DMS153 treated with DMSO at 0.1 percent for 48 hours (cell line): ENCODE results near the gene TNS1.
"Not testable (repeated sequence)": the region's sequence is repeated elsewhere in the genome, so short reads cannot be mapped to it uniquely, and the experiment has no call there.

Source experiments
- DNase-seq: peaks from one replicate; lab custom pipeline; 2025; ENCODE audit not compliant: unreplicated experiment; lab: John Stamatoyannopoulos, UW

TNS1 gene

DNA sequence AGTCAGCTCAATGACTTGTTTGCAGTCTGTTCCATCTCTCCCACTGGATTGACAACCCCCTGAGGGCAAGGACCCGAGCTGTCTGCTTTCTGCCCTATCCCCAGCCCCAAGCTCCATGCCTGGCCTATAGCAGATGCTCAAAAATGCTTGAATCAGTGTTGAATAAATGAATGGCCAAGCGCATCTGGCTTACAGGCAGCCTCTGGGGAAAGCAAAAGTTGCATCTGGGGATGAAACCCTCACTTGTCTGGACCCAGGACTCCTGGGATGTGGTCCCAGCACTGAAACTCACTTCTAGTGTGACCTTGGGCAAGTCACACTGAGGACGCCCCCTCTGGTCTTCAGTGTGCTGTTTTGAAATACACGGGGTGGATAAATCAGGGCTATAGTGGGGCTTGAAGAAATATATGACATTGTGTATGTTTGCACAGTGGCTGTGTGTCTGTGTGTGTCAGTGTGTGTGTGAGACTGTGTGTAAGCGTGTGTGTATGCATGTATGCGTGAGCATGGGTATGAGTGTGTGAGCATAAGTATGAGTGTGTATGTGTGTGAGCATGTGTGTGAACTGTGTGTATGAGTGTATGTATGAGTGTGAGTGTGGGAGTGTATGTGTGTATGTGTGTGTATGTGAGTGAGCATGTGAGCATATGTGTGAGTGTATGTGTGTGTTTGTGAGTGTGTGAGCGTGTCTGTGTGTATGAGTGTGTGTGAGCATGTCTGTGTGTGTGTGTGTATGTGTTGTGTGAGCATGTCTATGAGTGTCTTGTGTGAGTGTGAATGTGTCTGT is 27.8 kb upstream of the TNS1 start:
- no peak for DNase-seq

DNA sequence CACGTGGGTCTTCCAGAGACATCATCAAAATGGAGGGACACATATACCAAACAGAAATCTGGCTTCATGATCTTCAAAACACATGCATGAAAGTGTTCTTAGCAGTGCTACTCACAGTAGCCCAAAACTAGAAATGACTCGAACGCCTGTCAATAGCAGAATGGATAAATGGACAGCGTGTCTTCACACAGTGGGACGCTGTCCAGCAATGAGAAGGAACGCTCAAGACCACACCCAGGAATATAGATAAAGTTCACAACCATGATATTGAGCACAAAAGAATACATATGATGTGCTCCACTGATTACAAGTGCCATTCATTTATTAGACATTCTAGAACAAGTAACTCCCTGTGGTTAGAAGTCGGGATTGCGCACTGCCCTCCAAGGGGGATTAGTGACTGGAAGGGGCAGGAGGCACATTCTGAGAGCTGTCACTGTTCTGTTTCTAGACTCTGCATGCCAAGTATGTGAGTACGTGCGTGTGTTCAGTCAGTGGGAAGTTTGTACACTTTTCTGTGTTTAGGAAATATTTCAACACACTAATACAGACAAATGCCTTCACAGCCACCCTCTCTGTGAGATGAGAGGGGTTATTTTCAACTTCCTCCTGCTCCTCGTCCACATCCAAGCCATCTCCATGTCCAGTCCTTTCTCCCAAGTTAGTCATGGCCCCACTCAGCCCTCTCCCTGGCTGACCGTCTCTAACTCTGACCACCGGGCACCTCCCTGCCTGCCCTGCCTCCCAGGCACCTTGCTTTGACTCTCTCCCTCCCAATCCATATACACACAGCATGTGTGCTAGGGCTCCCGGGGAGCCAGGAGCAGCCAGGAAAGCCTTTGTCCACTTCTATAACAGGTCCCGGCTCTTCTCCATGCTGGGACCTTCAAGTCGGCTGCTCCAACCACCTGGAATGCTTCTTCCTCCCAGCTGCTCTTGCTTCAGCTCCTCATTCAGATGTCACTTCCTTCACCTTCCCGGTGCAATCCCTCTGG is 26.9 kb upstream of the TNS1 start:
- DNase-seq = no peak

DNA sequence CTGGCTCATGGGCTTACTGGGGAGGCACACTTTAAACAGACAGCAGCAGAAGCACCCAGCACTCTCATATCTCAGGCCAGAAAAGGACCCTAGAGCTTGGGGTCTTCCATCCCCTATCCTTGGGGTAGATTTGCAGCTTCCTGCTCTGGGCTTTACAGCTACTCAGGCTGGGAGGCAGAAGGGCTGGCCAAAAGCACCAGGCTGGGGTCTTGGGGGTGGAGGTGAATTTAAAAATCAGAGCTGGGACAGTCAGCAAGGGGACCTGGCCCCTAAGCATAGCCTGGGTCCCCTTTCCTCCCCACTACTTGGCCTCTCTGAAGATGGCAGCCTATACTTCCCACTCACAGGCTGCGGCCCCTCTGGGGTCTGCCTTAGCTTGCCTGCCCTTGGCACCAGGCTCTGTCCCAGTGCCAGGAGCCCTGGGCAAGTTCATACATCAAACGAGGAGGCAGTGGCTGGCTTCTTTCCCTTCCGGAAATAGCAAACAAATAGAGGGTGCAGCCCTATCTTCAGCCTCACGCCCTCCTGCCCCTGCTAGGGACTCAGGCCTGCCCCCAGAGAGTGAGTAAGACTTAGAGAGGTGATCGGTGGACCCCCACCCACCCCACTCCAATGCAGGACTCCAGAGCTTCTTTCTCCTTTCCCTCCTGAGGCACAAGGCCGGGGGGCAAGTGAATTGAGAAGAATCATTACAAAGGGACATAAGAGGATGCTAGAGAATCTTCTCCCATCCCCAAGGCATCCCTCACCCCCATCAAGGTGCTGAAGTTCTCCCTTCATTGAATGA is 26.0 kb upstream of the TNS1 start:
- DNase-seq = no peak

DNA sequence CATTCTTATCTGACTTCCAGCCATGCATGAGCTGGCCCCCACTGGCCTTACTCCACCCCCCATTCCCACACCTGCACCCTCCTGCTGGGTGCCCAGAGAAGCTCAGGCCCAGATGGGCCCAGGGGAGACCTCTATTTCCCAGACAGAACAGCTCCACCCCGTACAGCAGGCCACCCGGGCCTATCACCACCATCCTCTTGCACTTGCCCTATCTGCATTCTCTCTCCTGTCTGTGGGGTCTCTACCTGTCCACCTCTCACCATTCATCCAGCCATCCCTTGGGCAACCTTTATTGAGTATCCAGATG is 25.3 kb upstream of the TNS1 start:
- no peak for DNase-seq

DNA sequence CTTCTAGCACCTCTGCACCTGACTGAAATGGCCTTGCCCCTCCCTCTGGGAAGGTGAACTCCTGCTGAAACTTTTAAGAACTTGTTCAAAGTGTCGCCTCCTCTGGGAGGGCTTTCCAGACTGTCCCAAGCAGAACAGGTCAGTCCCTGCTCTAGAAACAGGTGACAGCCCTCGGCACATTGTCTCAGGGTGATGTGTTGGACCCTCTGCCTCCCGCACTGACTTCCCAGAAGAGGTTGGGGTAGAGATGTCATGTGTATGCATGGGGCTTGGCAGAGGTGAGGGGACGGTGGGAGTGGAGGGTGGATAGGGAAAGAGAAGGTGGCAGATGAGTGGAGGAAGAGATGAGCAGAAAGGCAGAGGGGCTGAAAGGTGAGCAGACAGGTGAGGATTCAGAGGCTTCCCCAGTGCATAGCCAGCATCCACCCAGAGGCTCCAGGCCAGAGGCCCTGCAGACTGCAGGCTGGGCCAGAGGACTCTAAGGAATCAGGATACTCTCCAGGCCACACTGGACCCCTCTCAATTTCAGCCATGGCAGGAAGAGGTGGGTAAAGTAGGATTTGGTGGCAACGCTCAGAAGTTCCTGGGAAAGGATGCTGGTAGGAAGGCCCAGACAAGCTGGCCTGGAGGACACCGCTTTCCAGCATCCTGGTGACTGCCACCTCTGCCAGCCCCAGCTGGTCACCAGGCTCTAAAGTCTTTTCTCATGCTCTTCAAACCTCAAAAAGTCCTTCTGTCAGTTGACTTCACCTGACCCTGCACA is 24.8 kb upstream of the TNS1 start:
- no peak for DNase-seq

DNA sequence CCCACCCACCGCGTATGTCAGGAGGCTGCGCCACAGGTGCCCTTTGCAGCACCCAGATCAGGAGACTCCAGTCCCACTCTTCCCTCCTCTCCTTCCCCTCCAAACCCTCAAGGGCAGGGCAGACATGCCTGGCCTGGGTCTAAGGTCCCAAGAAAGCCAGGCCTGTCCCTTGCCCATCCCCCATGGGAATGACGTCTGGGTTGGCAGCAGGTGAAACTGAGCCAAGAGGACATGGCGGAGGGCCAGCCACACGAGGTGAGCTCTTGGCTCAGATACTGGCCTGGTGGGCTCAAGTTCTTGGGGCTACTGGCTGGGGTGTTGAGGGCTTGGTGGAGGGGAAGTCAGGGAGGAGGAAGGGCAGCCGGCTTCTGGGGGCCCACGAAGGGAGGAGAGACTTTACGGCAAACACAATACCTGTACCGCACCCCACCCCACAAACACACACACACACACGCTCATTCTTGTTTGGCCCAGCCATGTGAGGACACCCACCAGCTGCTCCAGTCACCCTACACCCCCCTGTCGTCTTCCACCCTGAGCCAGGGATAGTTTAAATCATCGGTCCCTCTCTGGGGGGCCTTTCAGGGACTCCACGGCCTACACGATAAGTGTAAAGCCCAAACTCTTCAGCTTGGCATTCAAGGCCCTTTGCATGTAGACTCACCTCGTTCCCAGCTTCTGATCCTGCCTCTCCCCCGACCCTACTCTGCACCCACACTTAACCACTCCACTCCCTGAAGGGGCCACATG is 24.1 kb upstream of the TNS1 start:
- DNase-seq = no peak

DNA sequence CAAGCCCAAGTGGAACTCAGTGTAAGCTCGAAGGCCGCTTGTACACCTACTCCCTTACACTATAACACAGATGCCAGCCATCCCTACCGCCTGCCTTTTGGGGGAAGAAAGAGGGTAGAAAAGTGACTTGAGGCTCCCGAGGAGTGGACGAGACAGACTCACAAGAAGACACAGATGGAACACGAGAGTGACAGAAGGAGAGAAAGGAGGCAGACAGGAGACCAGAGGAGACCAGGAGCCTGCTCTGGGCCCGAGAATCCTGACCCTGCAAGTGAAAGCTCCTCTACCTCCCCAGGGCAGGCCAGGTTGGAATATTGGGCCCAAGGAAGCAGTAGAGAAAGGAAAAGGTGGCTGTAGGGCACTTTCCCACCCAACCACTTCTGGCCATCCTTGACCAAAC is 23.4 kb upstream of the TNS1 start:
- no peak for DNase-seq

DNA sequence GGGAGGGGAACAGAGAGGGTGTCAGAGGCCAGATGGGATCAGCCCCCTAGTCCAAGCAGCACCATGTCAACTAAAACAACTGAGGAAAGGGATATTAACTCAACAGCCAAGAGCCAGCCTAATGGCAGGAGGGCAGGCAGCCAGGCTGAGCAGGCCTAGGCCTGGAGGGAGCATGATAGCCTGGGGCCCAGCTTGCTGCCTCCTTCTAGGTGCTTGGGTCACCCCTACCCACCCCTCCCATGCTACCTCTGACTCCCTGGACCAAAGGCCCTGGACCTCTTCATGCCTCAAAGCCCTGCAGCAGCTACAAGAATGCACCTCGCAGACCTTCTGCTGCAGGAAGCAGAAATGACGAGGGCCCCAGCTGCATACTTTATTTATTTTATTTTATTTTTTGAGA is 22.1 kb upstream of the TNS1 start:
- DNase-seq = no peak

DNA sequence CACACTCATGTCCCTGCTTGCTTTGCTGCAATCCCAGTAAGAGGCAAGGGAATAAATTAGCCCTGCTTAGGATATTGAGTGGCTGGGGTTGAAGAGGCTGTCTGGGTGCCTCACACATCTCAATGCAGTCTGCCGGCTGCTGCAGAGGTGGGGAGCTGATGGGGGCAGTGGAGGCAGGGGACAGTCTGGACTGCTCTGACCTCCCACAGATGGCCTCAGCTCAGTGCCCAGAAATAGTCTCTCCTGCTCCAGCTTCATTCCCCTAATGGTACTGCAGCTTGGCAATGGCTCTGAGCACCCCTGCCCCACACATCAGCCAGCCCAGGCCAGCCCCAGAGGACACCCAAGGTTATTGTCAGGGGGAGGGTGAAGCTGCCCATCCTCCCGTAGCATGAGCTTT is 21.5 kb upstream of the TNS1 start:
- no peak for DNase-seq

DNA sequence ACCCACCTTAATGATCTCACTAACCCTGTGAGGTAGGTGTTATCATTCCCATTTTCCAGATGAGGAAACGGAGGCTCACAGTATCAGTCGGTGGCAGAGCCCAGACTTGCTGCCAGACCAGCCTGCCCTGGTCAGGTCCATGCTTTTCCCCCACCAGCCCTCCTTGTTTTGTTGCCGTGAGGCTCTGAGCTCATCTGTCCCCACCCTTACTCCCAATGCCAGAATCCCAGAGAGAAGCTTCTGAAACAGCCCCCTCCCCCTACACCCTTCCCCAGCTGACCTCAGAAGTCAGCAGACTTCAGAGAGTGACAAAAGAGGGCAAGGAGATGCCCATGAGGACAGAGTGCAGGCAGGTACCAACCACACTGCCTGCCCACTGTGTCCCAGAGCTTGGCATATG is 20.8 kb upstream of the TNS1 start:
- DNase-seq = no peak

DNA sequence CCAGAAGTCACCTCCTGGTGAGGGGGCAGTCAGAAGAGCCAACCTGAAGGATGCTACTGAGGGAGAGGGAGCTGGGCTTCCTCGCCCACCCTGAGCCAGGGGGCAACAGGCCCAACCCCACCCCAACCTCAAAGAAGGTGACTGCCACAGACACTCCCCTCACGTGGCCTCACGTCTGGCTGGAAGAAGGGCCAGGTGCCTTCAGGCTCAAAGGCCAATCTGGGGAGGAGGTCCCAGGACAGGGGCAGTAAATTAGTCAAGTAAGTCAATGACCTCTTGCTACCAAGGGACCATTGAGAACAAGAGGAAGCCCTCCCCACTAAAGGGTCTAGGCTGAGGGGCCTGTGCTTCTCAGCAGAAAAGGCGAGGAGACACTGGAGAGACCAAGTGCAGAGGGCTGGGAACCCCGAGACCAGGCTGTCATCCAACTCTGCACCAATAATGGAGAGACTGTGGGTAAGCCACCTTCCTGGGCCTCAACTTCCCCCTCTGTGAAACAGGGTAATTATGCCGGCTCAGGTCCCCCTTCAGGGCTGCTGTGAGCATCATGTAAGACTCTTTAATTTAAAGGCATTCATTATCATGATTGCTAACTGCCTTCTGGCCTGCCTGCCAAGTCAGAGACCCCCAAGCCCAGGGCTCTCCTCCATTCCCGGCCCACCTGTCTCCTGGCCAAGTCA is 20.2 kb upstream of the TNS1 start:
- DNase-seq = no peak

DNA sequence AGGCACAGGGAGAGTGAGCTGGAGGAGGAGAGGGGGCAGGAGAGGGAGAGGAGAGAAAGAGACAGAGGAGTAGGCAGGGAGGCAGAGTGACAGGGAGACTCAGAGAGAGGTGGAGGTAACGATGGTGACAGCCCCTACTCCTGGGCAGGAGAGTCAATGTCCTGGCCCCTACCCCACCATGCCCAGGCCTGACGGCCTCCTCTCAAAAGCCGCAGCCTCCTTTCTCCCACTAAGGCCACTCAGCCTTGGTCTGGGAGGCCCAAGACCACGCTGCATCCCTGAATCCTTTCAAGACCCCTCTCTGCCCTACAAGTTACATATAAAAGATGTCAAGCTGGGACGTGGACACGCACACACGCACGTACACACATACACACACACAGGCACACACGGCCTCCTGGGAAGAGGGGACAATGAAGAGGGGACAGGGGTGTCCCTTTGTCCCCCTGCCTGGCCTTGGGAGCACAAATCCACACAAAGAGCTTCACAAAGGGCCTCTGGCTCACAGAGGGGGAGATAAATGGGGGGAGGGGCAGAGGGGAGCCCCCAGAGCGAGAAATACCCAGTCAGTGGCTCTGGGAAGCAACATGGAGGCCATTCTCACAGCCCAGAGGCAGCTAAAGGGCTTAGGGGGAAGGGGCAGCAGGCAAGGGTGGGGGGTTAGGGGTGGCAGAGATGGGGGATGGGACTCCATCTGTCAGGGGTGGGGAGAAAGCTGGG is 19.5 kb upstream of the TNS1 start:
- DNase-seq = no peak

DNA sequence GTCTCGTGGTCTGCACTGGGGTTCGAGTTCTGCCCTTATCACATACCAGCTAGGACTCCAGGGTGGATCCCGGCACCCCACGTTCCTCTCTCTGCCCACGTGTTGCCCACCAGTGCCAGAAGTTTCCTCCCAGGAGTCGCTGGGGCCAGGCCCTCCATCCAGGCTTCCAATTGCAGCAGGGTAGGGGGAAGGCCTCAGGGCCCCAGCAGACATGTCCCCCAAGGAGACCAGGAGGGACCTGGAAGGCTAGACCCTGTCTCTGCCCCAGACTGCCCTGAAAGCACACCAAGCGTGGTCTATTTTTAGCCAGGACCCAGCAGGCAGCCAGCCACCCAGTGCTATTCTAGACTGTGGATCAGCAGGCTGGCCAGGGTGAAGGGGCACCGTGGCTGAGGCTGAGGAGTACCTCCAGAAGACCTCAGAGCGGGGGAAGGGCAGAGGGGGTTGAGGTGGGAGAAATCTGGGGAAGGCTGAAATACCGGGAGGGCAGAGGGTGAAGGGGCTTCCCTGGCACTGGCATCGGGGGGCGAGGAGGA is 18.8 kb upstream of the TNS1 start:
- DNase-seq = no peak

DNA sequence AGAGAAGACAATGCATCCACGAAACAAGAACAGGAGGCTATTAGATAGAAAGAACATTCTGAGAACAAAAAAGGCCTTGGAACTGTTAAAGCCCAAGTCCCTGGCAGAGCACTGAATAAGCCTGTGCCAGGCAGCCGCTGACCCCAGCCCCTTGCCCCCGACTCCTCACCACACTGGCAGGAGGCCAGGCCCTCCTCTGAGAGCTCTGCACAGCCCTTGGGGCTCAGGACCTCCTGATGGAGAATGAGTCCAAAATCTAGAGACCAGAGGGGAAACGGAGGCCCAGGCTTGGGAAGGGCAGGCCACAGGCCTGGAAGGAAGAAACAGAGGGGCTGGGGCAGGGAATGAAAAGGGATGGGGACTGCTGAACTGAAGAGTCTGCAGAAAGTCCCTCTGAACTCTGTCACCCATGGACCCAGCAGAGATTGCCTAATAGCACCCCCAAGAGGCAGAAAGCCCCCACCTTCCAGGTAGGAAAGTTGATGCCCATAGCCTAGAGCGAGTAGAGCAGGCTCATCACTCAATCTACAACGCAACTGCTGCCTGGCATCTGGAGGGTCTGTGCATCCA is 18.3 kb upstream of the TNS1 start:
- no peak for DNase-seq

DNA sequence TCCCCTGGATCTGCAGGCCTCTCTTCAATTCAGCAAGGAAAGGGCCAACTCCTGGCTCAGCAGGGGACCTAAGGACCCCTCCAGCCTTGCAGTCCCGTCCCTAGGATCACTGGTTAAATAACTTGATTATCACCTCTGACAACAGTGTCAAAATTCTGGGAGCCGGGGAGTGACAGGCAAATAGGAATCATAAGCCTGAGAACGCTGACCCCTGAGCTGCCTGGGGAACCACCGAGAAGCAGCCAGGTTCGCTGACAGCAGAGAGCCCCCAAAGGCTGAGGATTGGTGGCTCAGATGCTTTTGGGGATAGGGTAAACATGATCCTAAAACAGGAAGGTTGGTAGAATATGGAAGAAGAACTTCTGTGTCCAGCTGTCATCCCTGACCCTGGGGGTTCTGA is 17.5 kb upstream of the TNS1 start:
- DNase-seq = no peak

DNA sequence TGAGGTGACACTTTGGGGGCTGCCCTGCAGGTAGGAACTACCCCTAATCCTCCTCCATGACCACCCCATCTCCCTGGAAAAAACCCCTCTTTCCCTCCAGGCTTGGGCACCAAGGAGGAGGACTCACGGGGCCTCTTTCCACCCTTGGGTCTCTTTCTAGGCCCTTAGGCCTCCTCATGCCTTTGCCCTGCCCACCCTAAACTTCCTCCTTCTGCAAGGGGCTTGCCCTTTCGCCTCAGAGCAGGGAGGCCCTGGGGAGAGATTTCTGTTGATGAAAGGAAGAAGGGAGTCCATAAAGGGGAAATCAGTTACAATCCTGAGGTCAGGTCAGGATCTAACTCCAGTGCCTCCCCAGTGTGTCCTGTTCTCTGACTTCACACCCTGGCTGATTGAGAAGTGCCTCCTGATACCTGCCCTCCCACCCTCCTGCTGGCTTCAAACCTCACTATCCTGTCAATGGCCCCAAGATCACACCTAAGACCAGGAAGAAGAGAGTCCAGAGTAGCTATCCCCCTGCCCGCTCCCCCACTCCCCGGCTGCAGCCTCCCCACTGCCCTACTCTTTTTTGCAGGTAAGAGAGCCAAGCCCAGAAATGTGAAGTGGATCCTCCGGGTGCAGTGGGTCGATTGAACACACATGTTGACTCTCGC is 16.7 kb upstream of the TNS1 start:
- no peak for DNase-seq

DNA sequence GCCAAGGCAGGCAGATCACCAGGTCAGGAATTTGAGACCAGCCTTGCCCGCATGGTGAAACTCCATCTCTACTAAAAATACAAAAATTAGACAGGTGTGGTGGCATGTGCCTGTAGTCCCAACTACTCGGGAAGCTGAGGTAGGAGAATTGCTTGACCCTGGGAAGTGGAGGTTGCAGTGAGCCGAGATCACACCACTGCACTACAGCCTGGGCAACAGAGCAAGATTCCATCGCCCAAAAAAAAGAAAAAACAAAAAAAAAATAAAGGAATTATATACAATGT is 16.0 kb upstream of the TNS1 start:
- DNase-seq = not testable (repeated sequence)
